Endothelial cell of umbilical vein (primary cell): ENCODE measurements around the gene SLC30A4. TPM values are rescaled to one million over a fixed set of nuclear protein-coding genes. Genes with fewer than 3 reads are reported as not detected.

Experiments
- BruUV-seq: library from RNA; stranded (reverse); fragments of 400-500 nt; replicated peaks from 2 replicates; lab custom pipeline; 2021; lab: Mats Ljungman, UMichigan
- CTCF ChIA-PET: fragments of 300-600, 350-600 bp; sonication (Branson Sonifier 250); formaldehyde crosslinking; loops from one replicate; lab custom pipeline; 2021; ENCODE audit warnings: antibody characterized with exemption, inconsistent platforms; lab: Charles Lee
- POLR2A ChIA-PET: fragments of 300-600, 350-600 bp; sonication (Branson Sonifier 250); formaldehyde crosslinking; loops from one replicate; lab custom pipeline; 2021; ENCODE audit warnings: antibody characterized with exemption, inconsistent platforms; lab: Charles Lee
- DNase-seq: peaks from one replicate; pipeline ENCODE4 v3.0.0-alpha.2; 2011; ENCODE audit warnings: low read depth, low spot score
- FAIRE-seq: peaks from 2 replicates; lab custom pipeline; 2011; peaks lifted over from hg19 to GRCh38; lab: Jason Lieb, UNC
- H2AFZ ChIP-seq: 2 replicates; pipeline ENCODE4 v1.6.0; 2012; ENCODE audit warnings: low read depth, low read length, control low read depth, inconsistent platforms
- H3K27ac ChIP-seq: 2 replicates; pipeline ENCODE4 v1.5.1; 2011; ENCODE audit warnings: low read depth, mild to moderate bottlenecking, control low read depth, low read length, moderate library complexity; ENCODE audit not compliant: insufficient read depth
- H3K27me3 ChIP-seq, 2 experiments: 2 replicates each; pipeline versions ENCODE4 v1.6.0 to v1.6.1; 2011; ENCODE audit warnings: low read length in 2 of 2, mixed read lengths in 1 of 2; ENCODE audit not compliant: control insufficient read depth in 2 of 2, insufficient read depth in 2 of 2
- H3K36me3 ChIP-seq, 2 experiments: 2 replicates in 1 of 2; 3 replicates in 1 of 2; pipeline ENCODE4 v1.5.1; 2011; ENCODE audit warnings: low read length in 2 of 2, mild to moderate bottlenecking in 1 of 2, moderate library complexity in 1 of 2; ENCODE audit not compliant: control insufficient read depth in 2 of 2, insufficient read depth in 2 of 2; ENCODE audit errors: extremely low read depth in 1 of 2
- H3K4me1 ChIP-seq: 3 replicates; pipeline ENCODE4 v1.5.1; 2011; ENCODE audit warnings: mild to moderate bottlenecking, low read length; ENCODE audit not compliant: control insufficient read depth, insufficient read depth; ENCODE audit errors: extremely low read depth
- H3K4me2 ChIP-seq: 2 replicates; pipeline ENCODE4 v1.6.1; 2011; ENCODE audit warnings: low read length, control low read depth, mixed read lengths; ENCODE audit not compliant: insufficient read depth
- H3K4me3 ChIP-seq, 3 experiments: fragments of 200-600 bp in 1 of 3; sonication (generic), shearing (Covaris generic) in 1 of 3; replicated peaks in 1 of 3; 2 replicates each; pipeline ENCODE4 v1.5.1; 2011 to 2016; ENCODE audit warnings: control low read depth in 3 of 3, low read length in 3 of 3, mild to moderate bottlenecking in 2 of 3, inconsistent platforms in 1 of 3, low read depth in 1 of 3, moderate library complexity in 1 of 3; ENCODE audit not compliant: insufficient read depth in 1 of 3
- H3K79me2 ChIP-seq: 2 replicates; pipeline ENCODE4 v1.6.0; 2012; ENCODE audit warnings: low read length, inconsistent platforms; ENCODE audit not compliant: control insufficient read depth, insufficient read depth
- H3K9ac ChIP-seq: replicated peaks from 2 replicates; pipeline ENCODE3; 2011; ENCODE audit warnings: low read length, control low read depth; ENCODE audit not compliant: insufficient read depth; ENCODE audit errors: extremely low read depth
- H3K9me1 ChIP-seq: replicated peaks from 3 replicates; pipeline ENCODE4 v1.6.0; 2011; ENCODE audit warnings: mild to moderate bottlenecking, low read length; ENCODE audit not compliant: control insufficient read depth, insufficient read depth; ENCODE audit errors: extremely low read depth
- H3K9me3 ChIP-seq: replicated peaks from 2 replicates; pipeline ENCODE4 v1.5.1; 2012; ENCODE audit warnings: low read length, inconsistent platforms; ENCODE audit not compliant: control insufficient read depth, insufficient read depth
- H4K20me1 ChIP-seq: replicated peaks from 2 replicates; pipeline ENCODE3; 2011; ENCODE audit warnings: mild to moderate bottlenecking, low read length; ENCODE audit not compliant: control insufficient read depth, insufficient read depth; ENCODE audit errors: extremely low read depth
- CTCF ChIP-seq, 2 donors: IDR thresholded peaks; 1 replicate in 1 of 2; 2 replicates in 1 of 2; pipeline ENCODE4 v1.5.1; 2011; ENCODE audit warnings: low read length in 2 of 2, mild to moderate bottlenecking in 2 of 2, moderate library complexity in 2 of 2, control low read depth in 1 of 2, inconsistent platforms in 1 of 2, low read depth in 1 of 2; ENCODE audit not compliant: insufficient read depth in 1 of 2; ENCODE audit errors: extremely low read depth in 1 of 2
- EZH2 ChIP-seq: IDR thresholded peaks from 2 replicates; pipeline ENCODE4 v1.6.1; 2012; ENCODE audit warnings: borderline replicate concordance, low read depth, mild to moderate bottlenecking, moderate library complexity, low read length, inconsistent platforms; ENCODE audit not compliant: severe bottlenecking
- FOS ChIP-seq: IDR thresholded peaks from 2 replicates; pipeline ENCODE4 v1.6.1; 2011; ENCODE audit warnings: mild to moderate bottlenecking, low read length, moderate library complexity, borderline replicate concordance; ENCODE audit not compliant: insufficient read depth
- GATA2 ChIP-seq: IDR thresholded peaks from 2 replicates; pipeline ENCODE4 v1.7.0; 2011; ENCODE audit warnings: low read depth, mild to moderate bottlenecking, moderate library complexity, mixed read lengths, low read length; ENCODE audit not compliant: insufficient read length, insufficient read depth
- JUN ChIP-seq: IDR thresholded peaks from 2 replicates; pipeline ENCODE4 v1.6.1; 2011; ENCODE audit warnings: borderline replicate concordance, low read depth; ENCODE audit not compliant: insufficient read length, insufficient read depth
- MAX ChIP-seq: IDR thresholded peaks from 2 replicates; pipeline ENCODE4 v1.6.1; 2011; ENCODE audit not compliant: insufficient read depth, insufficient read length
- MYC ChIP-seq: IDR thresholded peaks from one replicate; pipeline ENCODE4 v1.6.1; 2011; ENCODE audit warnings: mild to moderate bottlenecking, low read depth, low read length
- POLR2A ChIP-seq: IDR thresholded peaks from 2 replicates; pipeline ENCODE4 v1.6.1; 2012; ENCODE audit warnings: low read depth, mild to moderate bottlenecking, control low read depth, low read length
- POLR2AphosphoS5 ChIP-seq: IDR thresholded peaks from 2 replicates; pipeline ENCODE4 v1.6.1; 2012; ENCODE audit warnings: low read depth, mild to moderate bottlenecking, control low read depth, low read length, moderate library complexity; ENCODE audit not compliant: insufficient read depth
- dilution Hi-C: fragments of 300-500 bp; cut with MboI; formaldehyde crosslinking; loops from one replicate; pipeline ENCODE4 v1.15.0; 2019; ENCODE audit warnings: low sequenced_read_pairs; ENCODE audit not compliant: extremely low pct_ligation_motif_present
- intact Hi-C: fragments of 100-400 bp; cut with micrococcal nuclease; formaldehyde crosslinking; loops from one replicate; pipeline ENCODE4 v1.10.0; 2022
- polyA plus RNA-seq, 4 experiments: library from polyadenylated mRNA; depleted of rRNA in 3 of 4; stranded (reverse) in 3 of 4; unstranded in 1 of 4; fragments of >200 nt; gene quantifications; 2 replicates each; pipeline versions ENCODE4 v1.2.1 to v1.2.3, GENCODE V29; 2011 to 2012; ENCODE audit warnings: missing spikeins in 1 of 4
- total RNA-seq: library from RNA; stranded (reverse); gene quantifications from 2 replicates; pipeline ENCODE4 v1.2.3, GENCODE V29; 2021

Gene SLC30A4
- total and polyA plus RNA-seq, 2 donors (not counting 3 experiments of a cell fraction or from before 2014, with no cell fraction given): 2.7 to 3.9 TPM

GRCh38 chr15:45546789-45547188 is 24.2 kb upstream of the SLC30A4 start:
- no peak overlapping the region for H3K9ac ChIP-seq
- no peaks in the 10 kb centered on the region for H3K9me1 ChIP-seq
- H3K9me3 ChIP-seq: no peaks in the 10 kb centered on the region
- dilution Hi-C loops: no loop called here
- no peak overlapping the region for H3K4me2 ChIP-seq
- peaks cover 0 to 3% of the 10 kb centered on the region in 2 experiments for H3K27me3 ChIP-seq
- no peaks in the 10 kb centered on the region for H3K36me3 ChIP-seq
- ChIA-PET CTCF (no interaction called here), POLR2A (no interaction called here)
- no peak for TF ChIP-seq EZH2
- no peak for TF ChIP-seq MYC
- no peak for TF ChIP-seq POLR2A
- no peak for TF ChIP-seq JUN
- TF ChIP-seq MAX: no peak
- no peak for TF ChIP-seq POLR2AphosphoS5
- no peak for TF ChIP-seq FOS
- no peak for TF ChIP-seq CTCF (IDR thresholded peaks at IDR 0.05; ENCODE audit: extremely low read depth in 1 of 2, insufficient read depth in 1 of 2, low read depth in 1 of 2, low read length in 2 of 2)
- TF ChIP-seq GATA2: no peak
- no peak overlapping the region for H3K27ac ChIP-seq
- no peak overlapping the region for H3K4me3 ChIP-seq
- DNase-seq: no peak
- no TSS peak for BruUV-seq
- intact Hi-C loops: no loop called here
- no peaks in the 10 kb centered on the region for H3K79me2 ChIP-seq
- no peak overlapping the region for H2AFZ ChIP-seq
- no peak for FAIRE-seq
- no peaks in the 10 kb centered on the region for H3K4me1 ChIP-seq
- no peaks in the 10 kb centered on the region for H4K20me1 ChIP-seq
